ENCODE data around the gene UGT1A6. TPM values are rescaled to one million over a fixed set of nuclear protein-coding genes. Genes with fewer than 3 reads are reported as not detected.

UGT1A6 gene
- total and polyA plus RNA-seq, 2 of the 4 experiments (the other 2 are of a cell fraction) = not detected

DNA sequence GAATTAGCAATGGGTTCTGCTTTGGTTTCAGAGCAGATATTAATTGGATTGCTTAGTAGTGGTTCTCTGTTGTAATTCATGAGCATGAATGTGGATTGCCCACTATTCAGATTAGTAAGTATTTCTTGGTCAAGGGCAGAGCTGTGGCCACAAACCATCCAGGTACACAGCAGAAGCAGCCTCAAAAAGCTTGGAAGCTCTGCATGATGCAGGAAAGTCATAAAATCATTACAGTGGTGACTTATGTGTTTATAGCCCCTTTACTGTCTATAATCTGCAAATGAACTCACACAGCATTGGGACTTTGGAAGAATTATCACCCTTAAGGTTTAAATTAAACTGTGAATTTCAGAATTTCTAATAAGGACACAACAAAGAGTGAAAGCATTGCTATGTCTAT, 65.5 kb downstream of the UGT1A6 start:
- no peaks in the 10 kb centered on the region for H3K27me3 ChIP-seq (ENCODE audit: control insufficient read depth, insufficient read depth, low read length)
- no peak overlapping the region for H3K4me2 ChIP-seq (ENCODE audit: low read depth, low read length)
- no peak overlapping the region for H3K23ac ChIP-seq (ENCODE audit: low read depth, low read length)
- CTCF ChIA-PET = no interaction called here
- POLR2A ChIA-PET (ENCODE audit: unreplicated experiment) = no interaction called here
- H3K56ac ChIP-seq (ENCODE audit: extremely low read depth, insufficient read depth, low read length) = no peak overlapping the region
- TF ChIP-seq RFX5 (IDR thresholded peaks at IDR 0.05; ENCODE audit: low read depth, low read length) = no peak
- TF ChIP-seq RAD21 (IDR thresholded peaks at IDR 0.05; ENCODE audit: low read length) = no peak
- TF ChIP-seq, protein P1, sequence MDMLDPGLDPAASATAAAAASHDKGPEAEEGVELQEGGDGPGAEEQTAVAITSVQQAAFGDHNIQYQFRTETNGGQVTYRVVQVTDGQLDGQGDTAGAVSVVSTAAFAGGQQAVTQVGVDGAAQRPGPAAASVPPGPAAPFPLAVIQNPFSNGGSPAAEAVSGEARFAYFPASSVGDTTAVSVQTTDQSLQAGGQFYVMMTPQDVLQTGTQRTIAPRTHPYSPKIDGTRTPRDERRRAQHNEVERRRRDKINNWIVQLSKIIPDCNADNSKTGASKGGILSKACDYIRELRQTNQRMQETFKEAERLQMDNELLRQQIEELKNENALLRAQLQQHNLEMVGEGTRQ (IDR thresholded peaks at IDR 0.05; ENCODE audit: low read depth, low read length) = no peak
- no peak overlapping the region for H4K5ac ChIP-seq (ENCODE audit: low read depth, low read length)
- H3K9me1 ChIP-seq (ENCODE audit: insufficient read depth, low read length) = no peaks in the 10 kb centered on the region
- H3K14ac ChIP-seq (replicated peaks; ENCODE audit: low read depth, low read length) = no peak overlapping the region
- in situ Hi-C loops (cut with MboI; ENCODE audit: low sequenced_read_pairs) = no loop called here
- no peak overlapping the region for H3K27ac ChIP-seq (ENCODE audit: insufficient read depth, low read length)
- H3K4ac ChIP-seq (ENCODE audit: low read depth, low read length) = no peak overlapping the region
- no peak overlapping the region for H2AK9ac ChIP-seq (replicated peaks; ENCODE audit: low read depth, low read length, poor library complexity)
- no peak overlapping the region for H3K4me3 ChIP-seq (ENCODE audit: insufficient read depth, low read depth, low read length)
- DNase-seq = no peak
- no peak overlapping the region for H4K8ac ChIP-seq (ENCODE audit: low read depth in 2 of 2, low read length in 2 of 2)
- H3K9ac ChIP-seq (ENCODE audit: low read depth, low read length) = no peak overlapping the region
- BruUV-seq (replicated peaks) = no TSS peak
- no peaks in the 10 kb centered on the region for H3K9me3 ChIP-seq (ENCODE audit: control insufficient read depth, insufficient read depth, low read length)
- no peak overlapping the region for H3K18ac ChIP-seq (ENCODE audit: low read depth, low read length)
- H4K20me1 ChIP-seq (ENCODE audit: insufficient read depth, low read length) = no peaks in the 10 kb centered on the region
- no peak overlapping the region for H2AFZ ChIP-seq (replicated peaks; ENCODE audit: low read length, poor library complexity)
- H3K79me1 ChIP-seq (ENCODE audit: low read depth in 1 of 2, low read length in 2 of 2) = no peaks in the 10 kb centered on the region
- peaks cover 3% of the 10 kb centered on the region for H3K4me1 ChIP-seq (ENCODE audit: control insufficient read depth, insufficient read depth, low read length)
- H2AK5ac ChIP-seq (ENCODE audit: low read depth, low read length) = no peak overlapping the region
- ATAC-seq (ENCODE audit: low read depth) = no peak
- no peak overlapping the region for H2BK120ac ChIP-seq (ENCODE audit: low read depth, low read length)
- no peak overlapping the region for H2BK5ac ChIP-seq (ENCODE audit: low read depth, low read length, poor library complexity, severe bottlenecking)
- no peak overlapping the region for H2BK15ac ChIP-seq (ENCODE audit: low read depth, low read length)
- dilution Hi-C loops (cut with HindIII; ENCODE audit: low sequenced_read_pairs, unreplicated experiment) = no loop called here
- no peak overlapping the region for H2BK20ac ChIP-seq (ENCODE audit: low read depth, low read length)
- H3K36me3 ChIP-seq (ENCODE audit: control insufficient read depth, insufficient read depth, low read length) = no peaks in the 10 kb centered on the region
- no peak overlapping the region for H4K91ac ChIP-seq (ENCODE audit: insufficient read depth, low read depth, low read length)
- intact Hi-C loops (cut with micrococcal nuclease) = no loop called here

Data from IMR-90 (cell line).